Panc1 (cell line): ENCODE data around the gene CACNA1C. TPM values are rescaled to one million over a fixed set of nuclear protein-coding genes. Genes with fewer than 3 reads are reported as not detected.

Source experiments
- ATAC-seq: fragments of 200-7000 bp; cut with Tn5 transposase; 2 replicates; pipeline ENCODE4 v1.9.1; 2020; ENCODE audit warnings: mild to moderate bottlenecking, moderate library complexity
- BruUV-seq: library from RNA; stranded (reverse); fragments of 400-500 nt; replicated peaks from 2 replicates; lab custom pipeline; 2021; lab: Mats Ljungman, UMichigan
- CTCF ChIA-PET: fragments of 300-600 bp; sonication (Branson Sonifier 250); formaldehyde crosslinking; loops from one replicate; lab custom pipeline; 2022; ENCODE audit warnings: antibody characterized with exemption; lab: Charles Lee
- POLR2A ChIA-PET: fragments of 300-600 bp; sonication (Branson Sonifier 250); formaldehyde crosslinking; loops from one replicate; lab custom pipeline; 2022; ENCODE audit warnings: antibody characterized with exemption; lab: Charles Lee
- DNase-seq: peaks from one replicate; pipeline ENCODE4 v3.0.0-alpha.2; 2010; ENCODE audit warnings: low read depth, low spot score
- H3K27ac ChIP-seq: 2 replicates; pipeline ENCODE4 v1.5.1; 2011; ENCODE audit warnings: mild to moderate bottlenecking, low read length, inconsistent platforms
- H3K27me3 ChIP-seq: fragments of 200-500 bp; sonication (Bioruptor generic); 2 replicates; pipeline ENCODE4 v1.6.0; 2014; ENCODE audit warnings: low read length, inconsistent platforms; ENCODE audit not compliant: control insufficient read depth, insufficient read depth
- H3K36me3 ChIP-seq: fragments of 200-500 bp; sonication (Bioruptor generic); 2 replicates; pipeline ENCODE4 v1.5.1; 2014; ENCODE audit warnings: inconsistent platforms, mild to moderate bottlenecking, low read length, moderate library complexity; ENCODE audit not compliant: control insufficient read depth, insufficient read depth
- H3K4me1 ChIP-seq: 2 replicates; pipeline ENCODE4 v1.5.1; 2011; ENCODE audit warnings: inconsistent platforms, mild to moderate bottlenecking, low read length, moderate library complexity; ENCODE audit not compliant: control insufficient read depth, insufficient read depth
- H3K4me3 ChIP-seq, 2 experiments: 2 replicates each; pipeline ENCODE4 v1.5.1; 2011 to 2012; ENCODE audit warnings: low read depth in 2 of 2, low read length in 2 of 2, mild to moderate bottlenecking in 2 of 2, inconsistent platforms in 1 of 2, moderate library complexity in 1 of 2
- H3K9me3 ChIP-seq: fragments of 200-500 bp; sonication (Bioruptor generic); 2 replicates; pipeline ENCODE4 v1.5.1; 2014; ENCODE audit warnings: low read depth, mild to moderate bottlenecking, inconsistent platforms, low read length, moderate library complexity; ENCODE audit not compliant: control insufficient read depth, insufficient read depth
- POLR2AphosphoS5 ChIP-seq: IDR thresholded peaks from 2 replicates; pipeline ENCODE4 v1.6.1; 2012; ENCODE audit warnings: mild to moderate bottlenecking, low read depth, low read length, moderate library complexity
- SIN3A ChIP-seq: IDR thresholded peaks from 2 replicates; pipeline ENCODE4 v1.6.1; 2012; ENCODE audit warnings: low read depth, mild to moderate bottlenecking, low read length, moderate library complexity, borderline replicate concordance; ENCODE audit not compliant: insufficient read depth
- TCF7L2 ChIP-seq: IDR thresholded peaks from 2 replicates; pipeline ENCODE4 v1.6.1; 2011; ENCODE audit warnings: mild to moderate bottlenecking, low read depth, low read length, inconsistent platforms
- in situ Hi-C: cut with HindIII; loops from 2 replicates; pipeline ENCODE4 v1.10.0; 2016; ENCODE audit warnings: low sequenced_read_pairs, low pct_unique_long_range_greater_than_20kb
- intact Hi-C: fragments of 100-400 bp; cut with micrococcal nuclease; formaldehyde crosslinking; loops from one replicate; pipeline ENCODE4 v1.10.0; 2022; ENCODE audit not compliant: unreplicated experiment
- total RNA-seq: library from RNA; stranded (reverse); gene quantifications from one replicate; pipeline ENCODE4 v1.2.1, GENCODE V29; 2021; ENCODE audit not compliant: unreplicated experiment
- TF ChIP-seq, protein P1 (sequence below), 2 experiments: IDR thresholded peaks; 2 replicates each; pipeline ENCODE4 v1.6.1; 2011 to 2012; ENCODE audit warnings: low read depth in 2 of 2, control low read depth in 1 of 2, low read length in 1 of 2, mild to moderate bottlenecking in 1 of 2, moderate library complexity in 1 of 2; ENCODE audit not compliant: insufficient read depth in 1 of 2
- TF ChIP-seq, protein P2 (sequence below): fragments of 450-650 bp; IDR thresholded peaks from 2 replicates; pipeline ENCODE4 v1.5.1; 2017; ENCODE audit warnings: mild to moderate bottlenecking

The CACNA1C gene
- total RNA-seq, 1 experiment from 2014 or later, result 0.03 TPM

DNA sequence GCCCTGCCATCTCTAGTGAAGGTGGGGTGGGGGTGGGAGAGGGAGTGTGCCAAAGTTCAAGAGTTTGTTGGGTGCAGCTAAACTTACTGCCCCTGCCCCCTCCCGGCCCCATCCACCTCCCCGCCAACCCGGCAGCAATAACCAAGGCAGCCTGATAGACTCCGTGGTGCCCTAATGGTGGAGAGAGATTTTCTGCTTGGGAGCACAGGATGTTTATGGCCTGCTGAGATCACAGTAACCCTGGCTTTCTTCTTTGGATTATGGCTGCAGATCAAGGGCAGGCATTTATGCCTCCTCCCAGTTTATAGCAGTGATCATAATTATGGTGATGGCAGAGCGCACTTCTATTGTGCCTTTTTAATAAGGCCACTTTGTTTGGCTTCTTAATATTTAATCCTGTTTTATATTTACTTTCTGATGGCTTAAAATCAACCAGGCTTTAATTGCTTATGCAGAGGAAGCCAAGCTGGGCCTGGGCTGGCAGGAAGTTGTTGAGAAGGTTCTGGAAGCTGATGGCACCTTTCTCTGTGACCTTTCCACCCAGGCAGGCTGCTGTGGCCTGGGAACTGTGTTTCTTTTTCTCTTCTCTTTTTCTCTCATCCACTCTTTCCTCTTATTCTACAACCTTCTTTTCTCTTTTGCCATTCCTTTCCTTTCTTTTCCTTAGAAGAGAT is 485.2 kb downstream of the CACNA1C start:
- POLR2A ChIA-PET, result no interaction called here
- ATAC-seq, result no peak

DNA sequence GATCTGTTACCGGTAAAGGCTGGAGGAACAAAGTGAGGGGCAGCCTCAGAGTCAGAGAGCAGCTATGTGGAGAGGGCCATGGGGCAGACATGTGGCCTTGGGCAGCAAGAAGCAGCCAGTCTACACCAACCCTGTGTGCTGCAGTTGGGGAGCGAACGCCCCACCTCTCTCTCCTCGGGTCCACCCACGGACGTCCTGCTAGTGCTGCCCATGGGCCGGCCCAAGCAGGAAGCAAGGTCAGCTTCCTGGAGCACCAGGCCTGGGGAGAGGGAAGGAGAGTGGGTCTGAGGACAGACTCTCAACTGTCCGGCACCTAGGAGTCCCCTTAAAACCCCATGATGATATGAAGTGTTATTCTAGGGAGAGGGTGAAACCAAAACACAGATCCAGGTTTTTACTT is 487.2 kb downstream of the CACNA1C start:
- no peak for ATAC-seq
- H3K27me3 ChIP-seq, result no peaks in the 10 kb centered on the region; the same call in 1 of the 2 replicates
- no peaks in the 10 kb centered on the region for H3K4me1 ChIP-seq
- no peaks in the 10 kb centered on the region for H3K36me3 ChIP-seq
- BruUV-seq, result no TSS peak
- POLR2A ChIA-PET, result no interaction called here
- CTCF ChIA-PET, result no interaction called here
- intact Hi-C loops (no loop called here), in situ Hi-C loops (no loop called here)
- H3K9me3 ChIP-seq, result no peaks in the 10 kb centered on the region
- H3K27ac ChIP-seq, result no peak overlapping the region
- no peak for DNase-seq
- TF ChIP-seq POLR2AphosphoS5 (no peak), SIN3A (no peak), TCF7L2 (no peak)
- TF ChIP-seq, protein P1, sequence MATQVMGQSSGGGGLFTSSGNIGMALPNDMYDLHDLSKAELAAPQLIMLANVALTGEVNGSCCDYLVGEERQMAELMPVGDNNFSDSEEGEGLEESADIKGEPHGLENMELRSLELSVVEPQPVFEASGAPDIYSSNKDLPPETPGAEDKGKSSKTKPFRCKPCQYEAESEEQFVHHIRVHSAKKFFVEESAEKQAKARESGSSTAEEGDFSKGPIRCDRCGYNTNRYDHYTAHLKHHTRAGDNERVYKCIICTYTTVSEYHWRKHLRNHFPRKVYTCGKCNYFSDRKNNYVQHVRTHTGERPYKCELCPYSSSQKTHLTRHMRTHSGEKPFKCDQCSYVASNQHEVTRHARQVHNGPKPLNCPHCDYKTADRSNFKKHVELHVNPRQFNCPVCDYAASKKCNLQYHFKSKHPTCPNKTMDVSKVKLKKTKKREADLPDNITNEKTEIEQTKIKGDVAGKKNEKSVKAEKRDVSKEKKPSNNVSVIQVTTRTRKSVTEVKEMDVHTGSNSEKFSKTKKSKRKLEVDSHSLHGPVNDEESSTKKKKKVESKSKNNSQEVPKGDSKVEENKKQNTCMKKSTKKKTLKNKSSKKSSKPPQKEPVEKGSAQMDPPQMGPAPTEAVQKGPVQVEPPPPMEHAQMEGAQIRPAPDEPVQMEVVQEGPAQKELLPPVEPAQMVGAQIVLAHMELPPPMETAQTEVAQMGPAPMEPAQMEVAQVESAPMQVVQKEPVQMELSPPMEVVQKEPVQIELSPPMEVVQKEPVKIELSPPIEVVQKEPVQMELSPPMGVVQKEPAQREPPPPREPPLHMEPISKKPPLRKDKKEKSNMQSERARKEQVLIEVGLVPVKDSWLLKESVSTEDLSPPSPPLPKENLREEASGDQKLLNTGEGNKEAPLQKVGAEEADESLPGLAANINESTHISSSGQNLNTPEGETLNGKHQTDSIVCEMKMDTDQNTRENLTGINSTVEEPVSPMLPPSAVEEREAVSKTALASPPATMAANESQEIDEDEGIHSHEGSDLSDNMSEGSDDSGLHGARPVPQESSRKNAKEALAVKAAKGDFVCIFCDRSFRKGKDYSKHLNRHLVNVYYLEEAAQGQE (IDR thresholded peaks at IDR 0.05; ENCODE audit: insufficient read depth in 1 of 2, low read depth in 2 of 2, low read length in 1 of 2), result no peak
- TF ChIP-seq, protein P2, sequence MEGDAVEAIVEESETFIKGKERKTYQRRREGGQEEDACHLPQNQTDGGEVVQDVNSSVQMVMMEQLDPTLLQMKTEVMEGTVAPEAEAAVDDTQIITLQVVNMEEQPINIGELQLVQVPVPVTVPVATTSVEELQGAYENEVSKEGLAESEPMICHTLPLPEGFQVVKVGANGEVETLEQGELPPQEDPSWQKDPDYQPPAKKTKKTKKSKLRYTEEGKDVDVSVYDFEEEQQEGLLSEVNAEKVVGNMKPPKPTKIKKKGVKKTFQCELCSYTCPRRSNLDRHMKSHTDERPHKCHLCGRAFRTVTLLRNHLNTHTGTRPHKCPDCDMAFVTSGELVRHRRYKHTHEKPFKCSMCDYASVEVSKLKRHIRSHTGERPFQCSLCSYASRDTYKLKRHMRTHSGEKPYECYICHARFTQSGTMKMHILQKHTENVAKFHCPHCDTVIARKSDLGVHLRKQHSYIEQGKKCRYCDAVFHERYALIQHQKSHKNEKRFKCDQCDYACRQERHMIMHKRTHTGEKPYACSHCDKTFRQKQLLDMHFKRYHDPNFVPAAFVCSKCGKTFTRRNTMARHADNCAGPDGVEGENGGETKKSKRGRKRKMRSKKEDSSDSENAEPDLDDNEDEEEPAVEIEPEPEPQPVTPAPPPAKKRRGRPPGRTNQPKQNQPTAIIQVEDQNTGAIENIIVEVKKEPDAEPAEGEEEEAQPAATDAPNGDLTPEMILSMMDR, result no peak
- H3K4me3 ChIP-seq, result no peak overlapping the region

More for the DNA sequence above, 485.2 kb downstream of the CACNA1C start:
- no peaks in the 10 kb centered on the region for H3K27me3 ChIP-seq
- no peaks in the 10 kb centered on the region for H3K4me1 ChIP-seq
- no peak overlapping the region for H3K27ac ChIP-seq
- H3K36me3 ChIP-seq, result no peaks in the 10 kb centered on the region
- CTCF ChIA-PET, result no interaction called here
- no peaks in the 10 kb centered on the region for H3K9me3 ChIP-seq
- intact Hi-C loops (no loop called here), in situ Hi-C loops (no loop called here)
- DNase-seq, result no peak
- no TSS peak for BruUV-seq
- no peak for TF ChIP-seq TCF7L2
- H3K4me3 ChIP-seq, result no peak overlapping the region

DNA sequence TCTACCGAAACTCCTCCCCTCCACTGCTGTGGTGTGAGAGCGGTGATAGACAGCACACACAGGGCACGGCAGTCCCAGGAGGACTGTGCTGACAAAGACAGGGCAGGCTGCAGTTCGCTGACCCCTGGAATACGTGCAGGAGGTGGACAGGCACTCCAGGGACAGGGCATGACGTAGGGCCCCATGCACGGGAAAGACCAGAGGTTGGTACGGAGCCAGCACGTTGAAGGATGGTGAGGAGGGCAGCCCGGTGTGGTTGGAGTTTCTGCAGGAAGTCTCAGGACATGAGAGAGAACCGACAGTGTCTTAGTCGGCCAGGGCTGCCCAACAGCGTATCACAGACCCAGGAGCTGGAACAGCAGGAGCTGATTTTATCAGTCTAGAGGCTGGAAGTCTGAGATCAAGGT is 487.8 kb downstream of the CACNA1C start:
- no peak for DNase-seq
- Histone ChIP-seq H3K4me1 (no peaks in the 10 kb centered on the region), H3K27me3 (no peaks in the 10 kb centered on the region; the same call in 1 of the 2 replicates), H3K9me3 (no peaks in the 10 kb centered on the region), H3K36me3 (no peaks in the 10 kb centered on the region), H3K27ac (no peak overlapping the region), H3K4me3 (no peak overlapping the region)
- CTCF ChIA-PET, result no interaction called here
- intact Hi-C loops (no loop called here), in situ Hi-C loops (no loop called here)
- no peak for ATAC-seq
- POLR2A ChIA-PET, result no interaction called here
- TF ChIP-seq POLR2AphosphoS5 (no peak), SIN3A (no peak), TCF7L2 (no peak)
- TF ChIP-seq, protein P1 (IDR thresholded peaks at IDR 0.05; ENCODE audit: insufficient read depth in 1 of 2, low read depth in 2 of 2, low read length in 1 of 2), result no peak
- TF ChIP-seq, protein P2, result no peak
- BruUV-seq, result no TSS peak
